Measurements from ENCODE around the gene KCNS3. TPM values are rescaled to one million over a fixed set of nuclear protein-coding genes. Genes with fewer than 3 reads are reported as not detected.
A peak's percentile ranks its signal among the peaks of the same experiment; 100 is the strongest.

Gene KCNS3, protein sequence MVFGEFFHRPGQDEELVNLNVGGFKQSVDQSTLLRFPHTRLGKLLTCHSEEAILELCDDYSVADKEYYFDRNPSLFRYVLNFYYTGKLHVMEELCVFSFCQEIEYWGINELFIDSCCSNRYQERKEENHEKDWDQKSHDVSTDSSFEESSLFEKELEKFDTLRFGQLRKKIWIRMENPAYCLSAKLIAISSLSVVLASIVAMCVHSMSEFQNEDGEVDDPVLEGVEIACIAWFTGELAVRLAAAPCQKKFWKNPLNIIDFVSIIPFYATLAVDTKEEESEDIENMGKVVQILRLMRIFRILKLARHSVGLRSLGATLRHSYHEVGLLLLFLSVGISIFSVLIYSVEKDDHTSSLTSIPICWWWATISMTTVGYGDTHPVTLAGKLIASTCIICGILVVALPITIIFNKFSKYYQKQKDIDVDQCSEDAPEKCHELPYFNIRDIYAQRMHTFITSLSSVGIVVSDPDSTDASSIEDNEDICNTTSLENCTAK
- total RNA-seq: 10 to 100 TPM; 14.6 to 37.4 (median 24.3) TPM

DNA sequence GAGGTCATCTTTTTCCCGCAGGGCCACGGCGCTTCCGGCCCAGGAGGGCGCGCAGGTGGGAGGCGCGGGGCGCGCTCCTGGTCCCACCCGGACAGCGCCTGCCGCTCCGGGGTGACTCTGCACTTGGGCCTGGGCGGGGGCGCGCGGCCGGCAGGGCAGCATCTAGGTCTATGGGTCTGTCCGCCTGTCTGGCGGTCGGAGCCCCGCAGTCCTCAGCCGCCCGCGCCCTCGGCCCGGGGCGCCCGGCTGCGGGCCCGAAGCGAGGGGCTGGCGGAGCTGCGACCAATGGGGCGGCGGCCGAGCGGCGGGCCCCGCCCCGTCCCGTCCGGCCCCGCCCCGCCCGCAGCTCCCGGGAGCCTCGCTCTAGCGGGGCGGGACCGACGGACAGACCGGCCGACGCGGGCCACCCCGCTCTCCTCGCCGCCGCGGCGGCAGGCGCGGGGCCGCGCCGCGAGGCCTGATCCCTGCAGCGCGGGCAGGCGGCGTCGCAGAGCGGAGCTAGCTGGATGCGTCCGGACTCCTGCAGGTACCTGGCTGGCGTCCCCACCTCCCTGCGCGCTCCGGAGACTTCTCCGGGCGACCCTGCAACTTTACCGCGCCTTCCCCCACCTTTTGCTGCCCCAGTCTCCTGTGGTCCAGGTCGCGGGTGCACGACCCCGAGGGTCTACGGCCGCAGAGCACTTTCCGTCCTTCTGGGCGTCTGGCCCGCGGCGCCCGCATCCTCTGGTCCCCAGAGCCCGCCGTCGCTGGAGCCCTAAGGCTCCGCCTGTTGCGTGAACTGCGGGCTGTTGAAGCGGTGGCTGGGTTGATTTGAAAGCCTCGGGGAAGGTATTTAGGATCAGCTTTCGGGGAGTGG, at the start of gene KCNS3:
TSS of gene KCNS3 (plus strand) at position 387 of the 856 bp plus-strand sequence. CDS start 52,342 bp downstream, outside the sequence.
- under 1% methylated on average over 20 of the region's 106 CpGs for WGBS
- H3K36me3 ChIP-seq: no peaks in the 10 kb centered on the region
- DNase-seq (ENCODE audit: extremely low spot score): no peak
- no peaks in the 10 kb centered on the region for H3K9me3 ChIP-seq
- peak within 1 kb of the TSS; percentile 67 to 81 (median 77) for H3K4me3 ChIP-seq
- H3K27me3 ChIP-seq: no peaks in the 10 kb centered on the region
- TF ChIP-seq POLR2AphosphoS5 (IDR thresholded peaks at IDR 0.05): peak in 1 of 2 donors; percentile 70
- TF ChIP-seq EP300 (IDR thresholded peaks at IDR 0.05): no peak
- peak; percentile 18 for TF ChIP-seq POLR2A (IDR thresholded peaks at IDR 0.05; ENCODE audit: low read depth)
- TF ChIP-seq, protein P1, sequence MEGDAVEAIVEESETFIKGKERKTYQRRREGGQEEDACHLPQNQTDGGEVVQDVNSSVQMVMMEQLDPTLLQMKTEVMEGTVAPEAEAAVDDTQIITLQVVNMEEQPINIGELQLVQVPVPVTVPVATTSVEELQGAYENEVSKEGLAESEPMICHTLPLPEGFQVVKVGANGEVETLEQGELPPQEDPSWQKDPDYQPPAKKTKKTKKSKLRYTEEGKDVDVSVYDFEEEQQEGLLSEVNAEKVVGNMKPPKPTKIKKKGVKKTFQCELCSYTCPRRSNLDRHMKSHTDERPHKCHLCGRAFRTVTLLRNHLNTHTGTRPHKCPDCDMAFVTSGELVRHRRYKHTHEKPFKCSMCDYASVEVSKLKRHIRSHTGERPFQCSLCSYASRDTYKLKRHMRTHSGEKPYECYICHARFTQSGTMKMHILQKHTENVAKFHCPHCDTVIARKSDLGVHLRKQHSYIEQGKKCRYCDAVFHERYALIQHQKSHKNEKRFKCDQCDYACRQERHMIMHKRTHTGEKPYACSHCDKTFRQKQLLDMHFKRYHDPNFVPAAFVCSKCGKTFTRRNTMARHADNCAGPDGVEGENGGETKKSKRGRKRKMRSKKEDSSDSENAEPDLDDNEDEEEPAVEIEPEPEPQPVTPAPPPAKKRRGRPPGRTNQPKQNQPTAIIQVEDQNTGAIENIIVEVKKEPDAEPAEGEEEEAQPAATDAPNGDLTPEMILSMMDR (IDR thresholded peaks at IDR 0.05): no peak
- peak within 1 kb of the TSS; percentile 72 to 82 (median 78) for H3K27ac ChIP-seq (replicated peaks in 1 of 4)
- intact Hi-C loops (cut with DNase I): loop anchor here (5.0 kb wide), 1 partner anchor 99 kb away; no protein-coding TSS in a partner anchor
- H3K4me1 ChIP-seq: peaks cover 10 to 31% (median 29%) of the 10 kb centered on the region in 4 donors

DNA sequence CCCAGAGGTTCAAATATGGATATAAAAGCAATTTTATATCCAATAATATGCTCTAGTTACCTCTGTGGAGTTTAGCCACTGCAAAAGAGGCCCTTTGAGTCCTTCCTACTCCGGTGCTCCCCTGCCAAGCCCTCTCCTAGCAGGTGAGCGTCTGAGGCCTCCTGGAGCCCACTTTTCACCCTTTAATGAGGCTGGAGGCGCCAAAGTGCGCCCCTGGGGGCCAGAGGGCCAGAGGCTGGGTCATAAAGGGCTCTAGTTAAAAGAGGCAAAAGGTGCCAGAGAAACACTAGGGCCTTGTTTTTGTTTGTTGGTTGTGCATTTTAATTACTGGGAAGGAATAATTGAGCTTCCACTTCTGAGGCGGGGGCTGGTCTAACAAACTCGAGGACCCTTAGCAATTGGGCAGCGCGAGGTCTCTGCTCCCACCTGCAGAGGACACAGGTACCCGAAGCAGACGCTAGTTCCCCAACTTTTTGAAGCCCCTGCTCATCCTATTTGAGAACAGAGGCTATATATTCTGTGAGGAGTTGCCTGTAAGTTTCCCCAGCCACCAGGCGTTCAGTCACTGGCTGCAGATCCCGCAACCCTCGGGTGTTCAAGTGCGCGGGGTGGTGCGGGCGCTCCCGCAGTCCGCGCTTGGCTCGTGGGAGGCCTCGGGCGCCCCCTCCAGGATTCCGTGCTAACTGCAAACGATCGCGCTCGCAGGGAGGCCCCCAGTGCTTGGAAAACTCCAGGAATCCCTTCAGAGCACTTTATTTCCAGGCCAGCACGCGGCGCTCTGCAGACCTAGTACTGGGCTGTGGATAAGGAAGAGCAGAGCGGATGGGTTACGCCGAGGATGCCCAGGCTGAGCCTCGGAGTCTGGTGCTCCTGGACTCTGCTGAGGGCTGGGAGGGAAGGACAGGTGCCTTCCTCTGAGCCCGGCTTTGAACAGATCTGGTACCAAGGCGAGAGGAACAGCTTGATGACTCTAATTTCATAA, 48.1 kb upstream of the KCNS3 start:
- H3K36me3 ChIP-seq: no peaks in the 10 kb centered on the region
- no peak for DNase-seq (ENCODE audit: extremely low spot score)
- 18% methylated on average over 22 of the region's 37 CpGs for WGBS
- H3K27me3 ChIP-seq: peaks cover 0 to 18% (median 3%) of the 10 kb centered on the region in 4 donors
- no peak overlapping the region for H3K27ac ChIP-seq (replicated peaks in 1 of 4)
- TF ChIP-seq POLR2AphosphoS5 (IDR thresholded peaks at IDR 0.05): peak in 1 of 2 donors; percentile 5
- TF ChIP-seq EP300 (IDR thresholded peaks at IDR 0.05): no peak
- TF ChIP-seq, protein P1 (IDR thresholded peaks at IDR 0.05): peak; percentile 37 to 83 (median 58)
- intact Hi-C loops (cut with DNase I): loop anchor here (10.0 kb wide), 1 partner anchor 116 kb away; no protein-coding TSS in a partner anchor
- H3K9me3 ChIP-seq: no peaks in the 10 kb centered on the region
- H3K4me1 ChIP-seq: peaks cover 7 to 12% (median 8%) of the 10 kb centered on the region in 4 donors
- peak overlapping the region; percentile 14 to 34 (median 22) for H3K4me3 ChIP-seq

DNA sequence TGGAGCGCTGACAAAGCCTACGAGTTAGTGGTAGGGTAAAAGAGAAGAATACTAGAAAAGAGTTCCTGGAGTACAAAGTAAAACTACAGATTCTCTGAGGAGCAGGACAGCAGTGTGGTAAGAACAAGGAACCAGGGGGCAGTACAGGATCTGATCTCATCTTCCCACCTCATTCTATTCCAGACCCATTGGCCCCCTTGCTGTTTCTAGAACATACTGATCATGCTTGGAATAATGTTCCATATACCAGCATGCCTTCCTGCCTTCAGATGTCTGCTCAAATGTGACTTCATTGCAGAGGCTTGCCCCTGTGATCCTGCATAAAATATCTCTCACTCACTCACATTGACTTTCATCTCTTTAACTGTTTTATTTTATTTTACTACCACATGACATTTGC, 43.0 kb upstream of the KCNS3 start:
- intact Hi-C loops (cut with DNase I): loop anchor here (10.0 kb wide), 1 partner anchor 121 kb away; no protein-coding TSS in a partner anchor
- 88% methylated on average over 2 of the region's 2 CpGs for WGBS
- DNase-seq (ENCODE audit: extremely low spot score): no peak
- no peaks in the 10 kb centered on the region for H3K36me3 ChIP-seq
- H3K27me3 ChIP-seq: peaks cover 0 to 9% (median under 1%) of the 10 kb centered on the region in 4 donors
- H3K4me3 ChIP-seq: no peak overlapping the region
- H3K4me1 ChIP-seq: peaks cover 3 to 7% (median 5%) of the 10 kb centered on the region in 4 donors
- no peak overlapping the region for H3K27ac ChIP-seq (replicated peaks in 1 of 4)
- H3K9me3 ChIP-seq: no peaks in the 10 kb centered on the region
- TF ChIP-seq, protein P1 (IDR thresholded peaks at IDR 0.05): no peak
- TF ChIP-seq POLR2A (IDR thresholded peaks at IDR 0.05; ENCODE audit: low read depth): no peak
- no peak for TF ChIP-seq POLR2AphosphoS5 (IDR thresholded peaks at IDR 0.05)
- no peak for TF ChIP-seq EP300 (IDR thresholded peaks at IDR 0.05)

DNA sequence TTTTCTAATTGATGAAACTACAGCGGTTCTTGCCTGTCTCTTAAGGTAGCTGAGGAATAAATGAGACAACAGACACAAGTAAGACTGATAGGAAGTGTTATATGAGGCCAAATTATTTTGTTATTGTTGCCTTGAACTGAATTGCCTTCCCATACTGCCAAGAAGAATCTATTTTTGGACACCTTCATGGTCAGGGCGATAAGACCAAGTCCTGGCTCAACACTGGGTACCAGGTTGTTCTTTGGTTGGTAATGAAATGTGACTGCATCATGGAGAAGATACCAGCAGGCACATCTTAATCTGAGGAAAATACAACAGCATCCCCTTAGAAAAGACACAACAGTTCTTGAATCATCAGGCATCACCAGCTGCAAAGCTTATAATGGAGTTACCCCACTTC, 38.5 kb upstream of the KCNS3 start:
- Histone ChIP-seq H3K4me3 (no peak overlapping the region), H3K4me1 (peaks cover 0 to 4% (median 0%) of the 10 kb centered on the region in 4 donors), H3K27me3 (no peaks in the 10 kb centered on the region), H3K9me3 (no peaks in the 10 kb centered on the region), H3K27ac (replicated peaks in 1 of 4) (no peak overlapping the region), H3K36me3 (no peaks in the 10 kb centered on the region)
- no peak for TF ChIP-seq EP300 (IDR thresholded peaks at IDR 0.05)
- TF ChIP-seq POLR2AphosphoS5 (IDR thresholded peaks at IDR 0.05): no peak
- no peak for TF ChIP-seq POLR2A (IDR thresholded peaks at IDR 0.05; ENCODE audit: low read depth)
- TF ChIP-seq, protein P1 (IDR thresholded peaks at IDR 0.05): no peak
- intact Hi-C loops (cut with DNase I): loop anchor here (10.0 kb wide), 1 partner anchor 125 kb away; no protein-coding TSS in a partner anchor
- DNase-seq (ENCODE audit: extremely low spot score): no peak
- WGBS: 70% methylated on average over 2 of the region's 2 CpGs
